Measurements from ENCODE around the gene CYB5RL.

The CYB5RL gene

GRCh38 chr1:54156986-54157385, 42.8 kb downstream of the CYB5RL start:
- DNase-seq: no peak
- no peaks in the 10 kb centered on the region for H3K9me3 ChIP-seq
- no peak overlapping the region for H3K4me3 ChIP-seq (ENCODE audit: low read depth, low read length)
- no peaks in the 10 kb centered on the region for H3K36me3 ChIP-seq
- H3K4me1 ChIP-seq: 0 out of 2 replicates have a peak, but pooled peaks cover 3% of the 10 kb centered on the region
- H3K27me3 ChIP-seq: no peaks in the 10 kb centered on the region
- TF ChIP-seq CTCF (IDR thresholded peaks at IDR 0.05; ENCODE audit: low read depth, low read length): no peak

GRCh38 chr1:54156201-54156600, 43.6 kb downstream of the CYB5RL start:
- H3K4me1 ChIP-seq: 0 out of 2 replicates have a peak, but pooled peaks cover 3% of the 10 kb centered on the region
- H3K36me3 ChIP-seq: no peaks in the 10 kb centered on the region
- no peak for DNase-seq
- TF ChIP-seq CTCF (IDR thresholded peaks at IDR 0.05; ENCODE audit: low read depth, low read length): no peak
- no peaks in the 10 kb centered on the region for H3K9me3 ChIP-seq
- H3K27me3 ChIP-seq: no peaks in the 10 kb centered on the region
- no peak overlapping the region for H3K4me3 ChIP-seq (ENCODE audit: low read depth, low read length)

- TF ChIP-seq CTCF (IDR thresholded peaks at IDR 0.05; ENCODE audit: low read depth, low read length): no peak
- Histone ChIP-seq H3K4me3 (ENCODE audit: low read depth, low read length) (no peak overlapping the region), H3K27me3 (no peaks in the 10 kb centered on the region), H3K4me1 (0 out of 2 replicates have a peak, but pooled peaks cover 3% of the 10 kb centered on the region), H3K9me3 (no peaks in the 10 kb centered on the region), H3K36me3 (no peaks in the 10 kb centered on the region)
- peak; percentile 26 for DNase-seq
These were observed 46.0 kb downstream of the CYB5RL start for GRCh38 chr1:54153535-54154439.

GRCh38 chr1:54152696-54153095, 47.1 kb downstream of the CYB5RL start, which contains the start of gene CDCP2:
TSS of gene CDCP2 (minus strand) at chr1:54153000. CDS start at chr1:54152922, 78 bp downstream.
- Histone ChIP-seq H3K36me3 (no peaks in the 10 kb centered on the region), H3K27me3 (no peaks in the 10 kb centered on the region), H3K9me3 (no peaks in the 10 kb centered on the region), H3K4me3 (ENCODE audit: low read depth, low read length) (no peak within 1 kb of the TSS), H3K4me1 (0 out of 2 replicates have a peak, but pooled peaks cover 3% of the 10 kb centered on the region)
- DNase-seq: no peak
- TF ChIP-seq CTCF (IDR thresholded peaks at IDR 0.05; ENCODE audit: low read depth, low read length): no peak

GRCh38 chr1:54151013-54151412, 48.8 kb downstream of the CYB5RL start:
- Histone ChIP-seq H3K4me1 (0 out of 2 replicates have a peak, but pooled peaks cover 3% of the 10 kb centered on the region), H3K36me3 (no peaks in the 10 kb centered on the region), H3K27me3 (no peaks in the 10 kb centered on the region), H3K9me3 (no peaks in the 10 kb centered on the region), H3K4me3 (ENCODE audit: low read depth, low read length) (no peak overlapping the region)
- DNase-seq: no peak
- no peak for TF ChIP-seq CTCF (IDR thresholded peaks at IDR 0.05; ENCODE audit: low read depth, low read length)

All from BE2C (cell line).